ENCODE results near the gene BUB1B.

DNA sequence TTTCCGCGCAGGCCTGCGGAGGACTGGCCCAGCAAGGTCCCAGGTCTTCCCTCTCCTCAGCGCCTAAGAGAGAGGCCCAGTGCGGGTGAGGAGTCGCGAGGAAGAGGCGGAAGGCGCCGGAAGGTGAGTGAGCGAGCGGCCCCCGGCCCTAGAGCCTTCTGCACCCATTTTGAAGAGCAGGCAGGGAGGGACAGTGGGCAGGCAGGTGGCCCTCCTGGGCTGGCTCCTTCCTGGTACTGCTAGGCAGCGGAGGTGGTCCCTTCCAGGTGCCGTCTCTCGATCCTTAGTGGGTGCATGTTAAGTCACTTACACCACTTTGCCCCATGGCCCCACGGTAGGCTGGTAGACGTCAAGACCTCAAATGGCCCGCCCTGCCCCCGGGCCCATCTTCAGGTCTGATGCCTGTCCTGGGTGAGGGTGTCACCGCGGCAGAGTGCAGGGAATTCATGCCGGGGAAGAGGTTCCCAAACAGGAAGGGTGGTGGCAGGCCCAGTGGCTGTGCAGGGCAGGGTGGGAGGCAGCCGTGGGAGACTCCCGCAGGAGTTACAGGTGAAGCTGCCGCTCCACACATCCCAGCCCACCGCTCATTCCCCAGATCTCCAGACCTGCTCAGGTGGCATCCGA lies 92.4 kb downstream of the BUB1B start:
- TF ChIP-seq, protein P1, sequence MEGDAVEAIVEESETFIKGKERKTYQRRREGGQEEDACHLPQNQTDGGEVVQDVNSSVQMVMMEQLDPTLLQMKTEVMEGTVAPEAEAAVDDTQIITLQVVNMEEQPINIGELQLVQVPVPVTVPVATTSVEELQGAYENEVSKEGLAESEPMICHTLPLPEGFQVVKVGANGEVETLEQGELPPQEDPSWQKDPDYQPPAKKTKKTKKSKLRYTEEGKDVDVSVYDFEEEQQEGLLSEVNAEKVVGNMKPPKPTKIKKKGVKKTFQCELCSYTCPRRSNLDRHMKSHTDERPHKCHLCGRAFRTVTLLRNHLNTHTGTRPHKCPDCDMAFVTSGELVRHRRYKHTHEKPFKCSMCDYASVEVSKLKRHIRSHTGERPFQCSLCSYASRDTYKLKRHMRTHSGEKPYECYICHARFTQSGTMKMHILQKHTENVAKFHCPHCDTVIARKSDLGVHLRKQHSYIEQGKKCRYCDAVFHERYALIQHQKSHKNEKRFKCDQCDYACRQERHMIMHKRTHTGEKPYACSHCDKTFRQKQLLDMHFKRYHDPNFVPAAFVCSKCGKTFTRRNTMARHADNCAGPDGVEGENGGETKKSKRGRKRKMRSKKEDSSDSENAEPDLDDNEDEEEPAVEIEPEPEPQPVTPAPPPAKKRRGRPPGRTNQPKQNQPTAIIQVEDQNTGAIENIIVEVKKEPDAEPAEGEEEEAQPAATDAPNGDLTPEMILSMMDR (conservative IDR thresholded peaks at IDR 0.05 in 1 of 2, IDR thresholded peaks at IDR 0.05 in 1 of 2; ENCODE audit: extremely low read depth in 1 of 2, insufficient read depth in 1 of 2, low read depth in 1 of 2, low read length in 2 of 2), result no peak
- no peak for TF ChIP-seq EZH2 (IDR thresholded peaks at IDR 0.05; ENCODE audit: borderline replicate concordance, low read length)

All from mammary epithelial cell (primary cell).